ENCODE data around the gene PCDH17.

PCDH17 gene

GRCh38 chr13:57631596-57632275, at the start of gene PCDH17:
PCDH17 (plus strand) TSS chr13:57631744; CDS start chr13:57632547, 803 bp downstream.
- DNase-seq (ENCODE audit: low read depth), result no peak

GRCh38 chr13:57582032-57582431, 49.5 kb upstream of the PCDH17 start:
- DNase-seq (ENCODE audit: low read depth), result no peak

GRCh38 chr13:57583529-57583928, 48.0 kb upstream of the PCDH17 start:
- no peak for DNase-seq (ENCODE audit: low read depth)

- no peak for DNase-seq (ENCODE audit: low read depth)
Observed at GRCh38 chr13:57588639-57589038, 42.9 kb upstream of the PCDH17 start.

GRCh38 chr13:57595775-57596174, 35.8 kb upstream of the PCDH17 start:
- DNase-seq (ENCODE audit: low read depth), result no peak

- DNase-seq (ENCODE audit: low read depth), result no peak
Observed at GRCh38 chr13:57601536-57601935, 30.0 kb upstream of the PCDH17 start.

- no peak for DNase-seq (ENCODE audit: low read depth)
Observed at GRCh38 chr13:57604442-57604841, 27.1 kb upstream of the PCDH17 start.

- no peak for DNase-seq (ENCODE audit: low read depth)
Observed at GRCh38 chr13:57611969-57612368, 19.6 kb upstream of the PCDH17 start.

- no peak for DNase-seq (ENCODE audit: low read depth)
Observed at GRCh38 chr13:57612568-57612967, 19.0 kb upstream of the PCDH17 start.

- no peak for DNase-seq (ENCODE audit: low read depth)
Observed at GRCh38 chr13:57624565-57625435, 6.7 kb upstream of the PCDH17 start.

- no peak for DNase-seq (ENCODE audit: low read depth)
Observed at GRCh38 chr13:57627663-57628062, 3.9 kb upstream of the PCDH17 start.

- DNase-seq (ENCODE audit: low read depth), result no peak
Observed at GRCh38 chr13:57629391-57629804, 2.1 kb upstream of the PCDH17 start.

- DNase-seq (ENCODE audit: low read depth), result no peak
Observed at GRCh38 chr13:57629821-57630235, 1.7 kb upstream of the PCDH17 start.

GRCh38 chr13:57630661-57631595, 616 bp upstream of the PCDH17 start:
- DNase-seq (ENCODE audit: low read depth), result no peak

- DNase-seq (ENCODE audit: low read depth), result no peak
Observed at GRCh38 chr13:57632276-57633140, 964 bp downstream of the PCDH17 start.

GRCh38 chr13:57633141-57633949, 1.8 kb downstream of the PCDH17 start:
- no peak for DNase-seq (ENCODE audit: low read depth)

GRCh38 chr13:57633950-57634838, 2.6 kb downstream of the PCDH17 start:
- no peak for DNase-seq (ENCODE audit: low read depth)

GRCh38 chr13:57634839-57635165, 3.3 kb downstream of the PCDH17 start:
- no peak for DNase-seq (ENCODE audit: low read depth)

- DNase-seq (ENCODE audit: low read depth), result no peak
Observed at GRCh38 chr13:57635541-57636085, 4.1 kb downstream of the PCDH17 start.

Measured in T-helper 22 cell (primary cell).